Amygdala (tissue), 56 donors: ENCODE data around the gene ELL.
A peak's percentile ranks its signal among the peaks of the same experiment; 100 is the strongest.

Experiments used
- DNase-seq, 56 donors: peaks; one replicate each; lab custom pipeline; 2025; lab: John Stamatoyannopoulos, UW

Gene ELL

DNA sequence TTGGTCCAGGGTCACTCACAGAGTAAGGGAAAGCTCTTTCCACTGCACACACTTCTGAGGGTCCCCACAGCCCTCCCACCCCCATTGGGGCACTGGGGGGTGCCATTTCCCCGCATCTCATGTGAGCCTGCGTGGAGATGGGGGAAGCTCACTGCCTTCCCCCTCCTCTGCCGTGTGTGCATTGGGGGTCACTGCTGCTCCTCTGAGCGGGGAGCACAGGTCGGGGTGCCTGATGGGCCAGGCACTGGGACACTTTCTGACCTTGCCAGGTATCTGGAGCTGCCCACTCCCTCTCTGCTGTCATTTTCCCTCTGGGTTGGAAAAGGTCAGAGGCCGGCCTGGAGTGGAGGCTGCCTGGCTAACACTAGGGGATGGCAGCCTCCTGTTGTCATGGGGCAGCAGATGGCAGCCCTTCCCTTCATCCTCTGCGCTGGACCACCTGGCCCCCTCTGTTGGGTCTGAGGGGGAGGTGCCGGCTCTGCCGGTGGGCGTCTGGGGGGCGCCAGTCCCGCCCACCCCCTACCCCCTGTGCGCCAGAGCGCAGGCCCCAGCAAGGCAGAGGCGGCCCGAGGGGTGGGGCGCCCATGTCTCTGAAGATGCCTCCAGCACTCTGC, 93.6 kb downstream of the ELL start:
- DNase-seq: no peak

DNA sequence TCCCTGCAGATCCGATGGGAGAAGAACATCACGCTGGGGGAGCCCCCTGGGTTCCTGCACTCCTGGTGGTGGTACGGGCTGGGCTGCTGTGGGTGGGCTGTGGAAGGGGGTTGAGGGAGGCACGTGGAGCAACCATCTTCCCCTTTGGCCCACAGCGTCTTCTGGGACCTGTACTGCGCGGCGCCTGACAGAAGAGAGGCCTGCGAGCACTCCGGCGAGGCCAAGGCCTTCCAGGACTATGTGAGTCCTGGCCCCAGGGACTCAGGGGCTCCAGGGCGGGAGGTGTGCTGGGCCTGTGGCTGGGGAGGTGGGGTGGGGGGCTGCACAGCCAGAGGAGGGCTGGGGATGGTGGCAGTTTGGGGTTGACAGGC, 94.1 kb downstream of the ELL start:
- DNase-seq: no peak

DNA sequence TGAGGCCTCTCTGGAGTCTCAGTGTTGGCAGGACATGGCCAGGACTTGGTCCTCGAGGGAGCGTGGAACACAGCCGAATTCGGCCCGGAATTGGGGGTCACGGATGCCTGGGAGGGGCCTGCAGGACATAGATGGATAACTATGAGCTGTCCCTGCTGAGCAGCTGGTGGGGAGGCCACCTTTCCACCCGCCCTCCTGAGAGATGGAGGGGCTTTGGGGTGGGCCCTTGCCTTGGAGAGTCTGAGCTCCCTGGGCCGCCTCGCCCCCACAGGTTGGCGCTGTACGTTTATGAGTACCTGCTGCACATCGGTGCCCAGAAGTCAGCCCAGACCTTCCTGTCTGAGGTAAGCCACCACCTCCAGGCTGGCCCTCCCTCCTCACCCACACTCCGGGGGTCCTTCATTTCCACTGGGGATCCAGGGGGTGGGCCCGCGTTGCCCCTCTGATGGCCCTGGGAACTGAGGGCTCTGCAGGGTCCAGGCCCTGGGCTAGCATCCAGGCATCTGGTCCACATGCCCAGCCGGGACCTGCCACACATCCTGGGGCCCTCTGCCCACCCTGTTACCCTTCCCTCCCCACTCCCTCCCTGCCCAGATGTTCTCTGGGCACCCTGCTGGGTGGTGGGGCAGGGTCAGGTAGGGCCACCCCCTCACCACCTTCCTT, 94.7 kb downstream of the ELL start:
- no peak for DNase-seq

DNA sequence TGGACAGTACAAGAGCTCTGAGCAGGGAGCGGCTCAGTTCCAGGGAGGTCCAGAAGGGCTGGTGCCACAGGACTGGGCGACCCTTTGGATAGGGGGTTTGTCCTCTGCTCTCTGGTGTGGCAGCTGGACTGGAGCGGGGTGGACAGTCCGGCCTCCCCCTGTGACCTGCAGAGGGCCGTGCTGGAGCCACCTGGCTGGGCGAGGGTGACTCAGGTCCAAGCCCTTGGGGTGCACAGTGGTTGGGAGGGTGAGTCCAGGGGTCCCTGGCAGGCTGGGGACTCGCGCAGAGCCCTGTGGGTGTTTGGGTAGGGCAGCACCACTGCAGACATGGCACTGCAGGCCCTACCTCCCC, 95.5 kb downstream of the ELL start:
- DNase-seq: no peak

DNA sequence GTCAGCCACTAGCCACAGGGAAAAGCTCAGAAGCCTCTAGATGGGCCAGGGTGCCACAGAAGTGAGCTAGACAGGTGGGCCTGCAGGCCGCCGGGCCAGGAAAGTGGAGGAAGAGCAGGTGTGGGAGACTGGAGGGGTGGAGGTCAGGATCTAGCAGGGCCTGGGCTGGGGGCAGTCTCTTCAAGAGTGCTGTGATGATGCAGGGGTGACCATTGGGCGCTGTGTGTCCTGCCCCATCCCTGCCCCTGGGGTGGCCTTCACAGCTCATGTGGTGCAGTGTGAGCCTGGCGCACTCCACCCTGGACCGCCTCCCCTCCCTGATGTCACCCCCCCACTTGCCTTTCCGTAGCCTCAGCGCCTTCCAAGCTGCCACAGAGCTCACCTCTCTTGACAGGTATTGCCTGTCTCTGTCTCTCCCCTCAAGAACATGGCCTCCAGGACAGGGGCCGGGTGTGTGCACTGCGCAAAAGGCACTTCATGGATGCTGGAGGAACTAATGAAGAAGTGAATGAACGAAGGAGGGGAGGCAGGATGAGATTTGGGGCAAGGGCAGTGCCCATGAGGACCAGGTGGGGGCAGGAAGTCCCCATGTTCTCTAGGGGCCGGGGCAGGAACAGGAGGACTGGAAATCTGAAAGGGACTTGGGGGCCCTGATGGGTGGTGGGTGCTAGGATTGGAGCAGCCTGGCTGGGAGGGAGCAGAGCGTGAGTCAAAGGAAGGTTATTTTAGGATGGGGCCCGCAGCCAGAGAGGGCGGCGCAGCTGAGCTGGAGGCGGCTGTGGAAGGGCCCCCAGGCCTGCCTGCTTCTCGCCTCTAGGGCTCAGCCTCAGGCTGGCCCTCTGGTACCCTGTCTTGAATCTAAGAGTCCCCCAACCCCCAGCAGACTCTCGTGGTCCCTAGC, 96.1 kb downstream of the ELL start:
- DNase-seq: peak in 6 of 56 donors; percentile 9 to 34 (median 22)

DNA sequence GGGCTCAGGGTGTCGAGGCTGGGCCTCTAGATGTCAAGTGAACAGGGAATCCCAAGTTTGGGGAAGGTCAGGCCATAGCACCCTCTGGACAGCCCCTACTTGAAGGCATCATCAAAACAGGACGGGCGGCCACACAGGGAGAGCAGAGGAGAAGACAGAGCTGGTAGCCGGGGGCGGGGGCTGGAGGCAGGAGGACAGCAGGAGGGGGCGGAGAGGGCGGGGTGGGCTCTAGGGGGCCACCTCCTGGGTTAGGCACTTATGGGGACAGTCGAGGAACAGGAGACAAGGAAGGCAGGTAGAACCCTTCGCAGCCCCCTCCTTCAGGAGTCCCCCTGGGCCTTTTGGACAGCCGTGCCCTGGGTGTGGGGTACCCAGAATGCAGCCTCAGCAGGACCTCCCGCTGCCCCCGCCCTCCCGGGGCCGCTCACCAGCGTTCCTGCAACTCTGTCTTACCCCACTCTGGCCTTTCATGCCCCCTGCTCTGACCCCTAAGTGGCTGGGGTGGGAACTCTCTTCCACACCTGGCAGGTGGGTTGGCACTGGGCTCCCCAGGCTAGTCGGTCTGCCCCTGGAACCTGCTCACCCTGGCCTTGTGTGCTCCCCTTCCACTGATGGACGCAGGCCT, 96.9 kb downstream of the ELL start:
- DNase-seq: no peak

DNA sequence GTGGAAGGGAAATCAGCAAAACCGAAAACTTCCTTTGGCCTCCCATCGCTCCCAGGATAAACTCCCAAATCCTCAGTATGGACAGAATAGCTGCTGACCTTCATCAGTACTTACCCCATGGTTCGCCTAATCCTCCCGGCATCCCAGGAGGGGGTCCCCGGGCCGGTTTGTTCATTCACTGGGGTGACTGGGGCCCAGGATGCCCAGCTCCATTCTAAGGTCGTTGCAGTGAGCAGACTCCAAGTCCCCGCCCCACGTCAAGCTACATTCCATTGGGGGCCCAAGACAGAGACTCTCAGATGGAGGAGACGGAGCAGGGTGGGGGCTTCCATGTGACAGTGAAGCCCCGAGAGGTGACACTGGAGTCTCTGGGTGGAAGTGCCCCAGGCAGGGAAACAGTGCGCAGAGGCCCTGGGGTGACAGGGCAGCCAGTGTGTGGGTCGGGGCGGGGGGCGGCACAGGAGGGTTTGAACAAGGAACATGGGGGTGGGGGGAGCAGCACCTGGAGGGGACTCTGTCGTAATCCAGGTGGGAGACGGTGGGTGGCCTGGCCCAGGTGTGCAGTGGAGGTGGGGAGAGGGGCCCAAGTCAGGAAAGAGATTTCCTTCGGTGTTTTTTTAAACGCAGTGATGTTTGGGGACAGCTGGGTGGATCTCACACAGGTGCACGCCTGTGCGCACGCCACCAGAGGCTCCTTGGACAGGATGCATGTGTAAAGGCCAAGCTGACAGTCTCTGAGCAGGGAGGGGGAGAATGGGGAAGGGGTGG, 97.6 kb downstream of the ELL start:
- DNase-seq: no peak

DNA sequence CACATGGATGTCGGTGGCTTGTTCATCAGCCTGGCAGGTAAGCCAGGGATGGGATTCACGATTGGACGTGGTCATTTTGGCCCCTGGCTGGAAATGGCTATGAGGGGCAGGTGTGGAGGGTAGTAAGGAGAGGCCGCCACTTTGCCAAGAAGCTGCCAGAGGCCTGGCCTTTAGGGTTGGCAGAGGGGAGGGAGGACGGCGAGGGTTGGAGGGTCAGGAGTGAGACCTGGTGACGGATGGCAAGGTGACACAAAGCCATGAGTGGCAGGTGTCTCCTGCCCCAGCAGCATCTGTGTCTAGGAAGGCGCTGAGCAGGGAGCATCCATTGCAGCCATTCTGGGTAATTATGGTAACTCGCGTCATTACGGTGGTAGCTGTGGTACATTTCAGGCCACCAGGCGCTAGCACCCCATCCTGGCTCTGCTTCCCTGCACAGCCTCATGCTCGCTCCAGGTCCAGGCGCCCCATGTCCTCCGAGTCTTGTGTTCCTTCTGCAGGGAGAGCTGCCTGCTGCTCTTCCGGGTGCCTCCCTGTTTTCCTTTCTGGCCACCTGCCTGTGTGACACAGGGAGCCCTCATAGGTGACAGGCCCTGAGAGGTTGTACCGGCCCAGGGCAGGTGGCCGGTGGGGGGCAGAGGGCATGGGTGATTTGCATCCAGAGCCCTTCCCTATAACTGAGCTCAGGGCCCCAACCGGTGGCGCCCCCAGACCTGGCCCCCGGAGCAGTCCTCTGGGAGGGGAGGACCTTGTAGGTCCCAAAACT, 98.4 kb downstream of the ELL start:
- DNase-seq: no peak

DNA sequence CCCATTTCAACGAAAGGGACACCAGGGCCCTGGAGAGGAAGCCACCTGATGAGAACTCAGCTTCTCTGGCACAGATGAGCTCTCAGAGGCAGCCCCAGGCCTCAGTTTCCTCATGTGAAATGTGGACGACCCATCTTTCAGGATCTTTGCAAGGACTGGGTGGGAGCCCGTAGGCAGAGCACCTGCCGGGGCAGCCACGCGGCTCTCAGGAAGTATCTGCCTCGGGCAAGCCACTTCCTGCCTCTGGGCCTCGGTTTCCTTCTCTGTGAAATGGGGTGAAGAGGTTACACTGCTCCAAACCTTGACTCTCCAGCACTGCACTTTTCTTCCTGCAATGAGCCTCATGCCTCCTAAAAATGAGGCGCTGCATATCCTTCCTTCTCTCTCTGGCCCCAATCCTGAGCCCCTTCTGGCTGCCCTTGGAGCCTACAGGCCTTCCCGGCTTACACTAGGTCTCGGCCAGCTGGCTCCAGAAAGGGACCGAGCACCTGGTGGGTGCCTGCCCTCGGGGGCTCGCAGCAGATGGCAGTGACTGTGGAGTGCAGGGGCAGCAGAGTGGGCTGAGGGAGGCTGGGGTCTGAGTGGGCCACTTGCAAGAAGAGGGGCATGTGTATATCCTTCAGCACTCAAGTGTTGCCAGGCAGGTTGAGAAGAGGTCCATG, 99.2 kb downstream of the ELL start:
- DNase-seq: no peak

DNA sequence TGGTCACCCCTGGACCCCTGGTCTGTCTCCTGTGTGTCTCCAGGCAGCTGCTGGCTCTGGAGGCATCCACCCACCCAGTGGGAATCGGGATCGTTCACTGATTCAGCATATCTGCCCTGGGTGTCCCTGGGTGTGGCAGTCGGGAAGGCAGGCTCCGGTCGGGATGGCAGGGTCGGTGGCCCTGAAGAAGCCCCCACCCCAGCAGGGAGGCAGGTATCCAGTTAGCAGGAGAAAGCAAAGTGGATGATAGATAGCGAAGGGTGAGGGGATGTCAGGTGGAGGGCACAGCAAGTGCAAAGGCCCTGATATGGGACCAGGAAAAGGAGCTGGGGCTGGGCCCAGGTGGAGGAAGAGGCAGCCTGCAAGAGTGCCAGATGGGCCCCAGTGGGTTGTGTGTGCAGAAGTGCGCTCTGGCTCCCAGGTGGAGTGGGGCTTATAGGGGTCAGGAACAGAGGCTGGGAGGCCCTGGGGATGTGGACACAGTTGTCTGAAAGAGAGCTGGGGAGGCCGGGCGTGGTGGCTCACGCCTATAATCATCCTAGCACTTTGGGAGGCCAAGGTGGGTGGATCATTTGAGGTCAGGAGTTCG, 100.4 kb downstream of the ELL start:
- no peak for DNase-seq

DNA sequence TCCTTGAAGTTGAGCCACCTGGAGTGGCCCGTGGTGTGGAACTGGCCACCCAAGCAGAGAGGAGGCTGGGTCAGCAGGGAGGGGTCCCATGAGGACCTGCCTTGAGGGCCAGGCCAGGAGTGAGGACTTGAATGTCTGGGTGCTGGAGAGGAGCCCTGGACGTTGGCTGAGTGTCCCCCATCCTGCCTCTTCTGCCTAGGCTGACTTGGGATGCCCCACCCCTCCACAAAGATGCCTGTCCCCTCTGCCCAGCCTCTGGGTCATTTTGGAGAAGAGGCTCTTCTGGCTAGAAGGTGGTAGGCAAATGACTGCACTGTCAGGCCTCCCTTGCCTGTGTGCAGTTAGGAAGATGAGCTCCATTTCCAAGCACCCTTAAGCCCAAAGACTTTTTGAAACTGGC, 100.9 kb downstream of the ELL start:
- DNase-seq: no peak

DNA sequence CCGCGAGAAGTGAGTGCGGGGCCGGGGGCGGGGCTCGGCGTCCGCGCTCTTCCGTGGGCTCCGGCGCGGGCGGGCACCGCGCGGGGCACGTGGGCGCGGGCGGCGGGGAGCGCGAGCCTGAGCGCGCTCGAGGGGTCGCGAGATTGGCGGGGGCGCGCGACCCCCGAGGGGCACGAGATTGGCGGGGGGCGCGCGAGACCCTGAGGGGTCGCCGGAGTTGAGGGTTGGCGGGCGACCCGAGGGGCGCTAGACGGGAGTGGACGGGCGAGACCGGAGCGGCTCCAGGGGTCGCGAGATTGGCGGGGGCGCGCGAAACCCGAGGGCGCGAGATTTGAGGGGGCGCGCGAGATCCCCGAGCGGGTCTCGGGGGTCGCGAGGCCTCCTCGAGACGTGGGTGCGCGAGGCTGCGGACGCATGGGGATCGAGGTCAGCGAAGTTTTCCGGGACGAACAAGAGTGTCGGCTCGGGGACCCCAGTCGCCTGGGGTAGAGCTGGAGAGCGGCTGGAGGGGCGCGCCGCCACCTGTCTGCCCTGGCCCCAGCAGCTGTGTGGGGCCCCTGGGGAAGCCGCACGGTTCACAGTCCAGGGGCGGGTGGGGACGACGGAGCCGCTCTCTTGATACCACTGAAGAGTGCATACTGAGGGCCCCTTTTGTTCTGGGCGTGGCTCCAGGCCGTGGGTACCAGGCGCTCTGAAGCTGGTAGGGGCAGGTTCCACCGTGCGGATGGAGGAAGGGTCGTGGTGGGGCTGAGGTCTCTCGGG, 102.0 kb downstream of the ELL start:
- DNase-seq: no peak

DNA sequence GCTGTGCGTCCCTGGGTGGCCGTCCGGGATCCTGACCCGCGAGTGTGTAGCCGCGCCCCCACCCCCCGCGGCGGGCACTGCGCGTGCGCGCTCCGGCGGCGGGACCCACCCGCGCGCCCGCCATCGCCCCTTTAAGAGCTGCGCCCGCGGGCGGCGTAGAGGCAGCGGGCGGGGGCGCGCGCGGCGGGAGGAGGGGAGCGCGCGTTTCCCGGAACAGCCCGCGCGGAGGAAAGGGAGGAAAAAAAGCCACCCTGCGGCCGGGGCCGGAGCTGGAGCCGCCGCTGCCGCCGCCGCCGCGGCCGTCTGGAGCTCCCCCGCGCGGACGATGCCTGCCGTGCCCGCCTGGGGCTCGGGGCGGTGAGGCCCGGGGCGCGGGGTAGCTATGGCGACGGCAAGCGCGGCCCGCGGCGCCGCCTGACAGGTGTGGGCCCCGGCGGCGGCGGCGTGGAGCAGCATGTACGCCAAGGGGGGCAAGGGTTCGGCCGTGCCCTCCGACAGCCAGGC, 102.6 kb downstream of the ELL start, which contains the start of gene SSBP4:
TSS of gene SSBP4 (plus strand) at position 204 of the 504 bp plus-strand sequence. CDS start at position 455, 251 bp downstream.
- DNase-seq: peak in 35 of 56 donors; percentile 14 to 81 (median 55)

DNA sequence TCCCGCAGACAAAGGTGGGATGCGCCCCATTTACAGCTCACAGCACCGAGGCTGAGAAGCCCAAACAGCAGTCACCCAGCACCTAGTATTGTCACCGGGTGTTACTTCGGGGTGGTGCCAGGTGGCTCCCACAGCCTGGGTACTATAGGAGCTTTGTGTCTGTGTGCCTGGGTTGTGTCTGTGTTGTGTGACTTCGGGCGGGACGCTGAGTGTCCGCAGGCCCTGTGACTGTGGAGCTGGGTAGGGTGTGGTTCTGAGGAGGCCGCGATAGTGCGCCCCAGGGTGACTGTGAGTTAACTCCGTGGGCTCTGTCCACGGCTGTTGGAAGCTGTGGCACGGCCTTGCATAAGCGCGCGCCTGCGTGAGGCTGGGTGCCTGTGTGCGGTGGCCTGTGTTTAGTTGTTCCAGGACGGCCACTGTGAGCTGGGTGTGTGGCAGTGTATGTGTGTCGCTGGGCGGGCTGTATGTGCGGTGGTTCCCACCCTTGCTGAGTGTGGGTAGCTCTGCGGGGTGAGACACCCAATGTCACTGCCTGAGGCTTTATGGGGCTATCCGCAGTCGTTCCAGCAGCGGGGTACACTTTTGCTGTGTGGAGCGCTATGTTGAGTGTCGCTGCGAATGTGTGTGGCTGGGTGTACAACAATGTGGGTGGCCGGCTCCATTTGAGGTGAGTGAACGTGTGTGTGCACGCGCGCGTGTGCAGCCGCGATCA, 103.2 kb downstream of the ELL start:
- peak in 14 of 56 donors; percentile 27 to 78 (median 58) for DNase-seq

DNA sequence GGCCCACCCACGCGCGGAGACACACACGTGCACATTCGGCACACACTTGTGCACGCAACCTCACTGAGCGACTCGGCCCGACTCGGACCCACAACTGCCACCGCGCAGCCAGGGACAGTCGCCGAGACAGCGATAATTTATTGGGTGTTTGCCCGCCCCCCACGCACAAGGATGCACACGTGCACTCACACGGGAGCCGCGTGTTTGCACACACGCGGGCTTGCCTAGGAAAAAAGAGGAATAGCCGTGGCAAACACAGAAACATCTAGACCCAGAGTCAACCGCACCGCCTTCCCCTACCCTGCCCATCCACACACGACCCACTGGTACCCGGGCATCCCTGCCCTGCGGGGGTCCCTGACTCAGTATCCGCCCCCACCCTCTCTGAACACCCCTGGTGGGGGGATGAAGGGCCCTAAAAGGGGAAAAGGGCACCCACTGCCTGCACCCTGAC, 103.8 kb downstream of the ELL start:
- DNase-seq: peak in 12 of 56 donors; percentile 29 to 62 (median 50)

DNA sequence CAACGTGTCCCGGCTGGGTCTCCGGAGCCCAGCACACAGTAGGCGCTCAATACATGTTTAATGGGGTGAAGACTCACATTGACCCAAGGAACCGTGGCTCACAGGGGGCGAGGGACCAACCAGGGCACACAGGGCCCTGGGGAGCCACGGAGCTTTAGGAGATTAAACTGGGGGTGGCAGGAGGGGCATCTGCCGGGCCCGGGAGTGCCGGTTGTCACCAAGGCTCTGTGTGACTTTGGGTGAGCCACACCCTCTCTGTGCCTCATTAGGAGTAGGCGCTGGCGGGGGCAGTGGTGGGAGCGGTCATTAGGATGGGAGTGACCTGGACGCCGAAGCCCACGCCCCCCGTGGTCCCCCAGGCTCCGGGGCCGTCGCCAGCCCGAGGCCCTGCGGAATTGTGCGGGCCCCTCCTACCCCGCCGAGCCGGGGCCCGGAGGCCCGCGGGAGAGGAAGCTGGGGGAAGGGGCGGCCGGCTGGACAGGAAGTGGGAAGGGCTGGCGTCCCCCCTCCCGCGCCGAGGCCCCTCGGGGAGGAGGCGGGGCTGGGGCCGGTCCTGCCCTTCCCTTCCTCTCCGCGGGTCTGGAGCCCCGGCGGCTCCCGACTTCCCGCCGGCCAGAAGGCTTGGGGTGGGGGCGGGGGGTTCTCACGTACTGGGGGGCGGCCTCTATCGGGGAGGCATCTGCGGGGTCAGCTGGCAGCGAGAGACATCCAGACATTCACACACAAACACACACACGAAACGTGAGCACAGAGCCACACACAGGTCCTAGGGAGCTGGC, 104.4 kb downstream of the ELL start:
- DNase-seq: peak in 22 of 56 donors; percentile 16 to 70 (median 48)
